Ecto neural progenitor cell (in vitro differentiated cells): ENCODE measurements around the gene STUB1.

Source experiments
- DNase-seq: peaks from one replicate; pipeline ENCODE4 v3.0.0-alpha.2; 2018; ENCODE audit warnings: low spot score

The STUB1 gene

GRCh38 chr16:667113-667779 is 13.0 kb upstream of the STUB1 start:
- no peak for DNase-seq

DNA sequence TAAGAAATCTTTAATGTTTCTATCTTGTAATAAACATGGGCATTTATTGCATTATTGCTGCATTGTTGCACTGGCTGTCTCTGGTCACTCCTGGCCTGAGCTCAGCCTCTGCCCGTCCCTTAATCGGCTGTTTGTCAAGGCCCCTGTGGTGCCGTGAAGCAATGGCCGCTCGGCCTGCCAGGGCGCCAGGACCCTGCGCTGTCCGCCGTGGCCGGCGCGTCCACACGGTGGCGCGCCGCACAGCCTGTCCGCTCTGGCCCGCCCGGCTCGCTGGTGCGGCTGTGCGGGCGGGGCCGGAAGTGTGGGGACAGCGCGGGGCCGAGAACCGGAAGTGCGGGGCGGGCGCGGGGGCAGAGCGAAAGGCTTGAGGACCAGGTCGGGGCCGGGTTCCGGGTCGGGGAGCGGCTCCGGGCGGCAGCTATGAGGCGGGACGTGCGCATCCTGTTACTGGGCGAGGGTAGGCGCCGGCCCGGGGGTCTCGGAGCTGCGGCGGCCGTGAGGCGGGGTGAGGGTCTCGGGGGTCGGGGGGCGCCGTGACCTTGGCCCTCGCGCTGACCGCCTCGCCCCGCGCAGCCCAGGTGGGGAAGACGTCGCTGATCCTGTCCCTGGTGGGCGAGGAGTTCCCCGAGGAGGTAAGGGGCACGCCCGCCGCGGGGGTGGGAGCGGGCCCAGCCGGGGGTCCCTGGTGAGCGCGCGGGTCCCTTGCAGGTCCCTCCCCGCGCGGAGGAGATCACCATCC is 12.3 kb upstream of the STUB1 start, which contains the start of gene RHOT2:
Gene RHOT2 (plus strand): TSS at position 353 of the 739 bp plus-strand sequence. CDS start 68 bp downstream, at position 421.
- peak; percentile 93 for DNase-seq

- DNase-seq: no peak
These were observed 11.6 kb upstream of the STUB1 start for GRCh38 chr16:668519-669171.

DNA sequence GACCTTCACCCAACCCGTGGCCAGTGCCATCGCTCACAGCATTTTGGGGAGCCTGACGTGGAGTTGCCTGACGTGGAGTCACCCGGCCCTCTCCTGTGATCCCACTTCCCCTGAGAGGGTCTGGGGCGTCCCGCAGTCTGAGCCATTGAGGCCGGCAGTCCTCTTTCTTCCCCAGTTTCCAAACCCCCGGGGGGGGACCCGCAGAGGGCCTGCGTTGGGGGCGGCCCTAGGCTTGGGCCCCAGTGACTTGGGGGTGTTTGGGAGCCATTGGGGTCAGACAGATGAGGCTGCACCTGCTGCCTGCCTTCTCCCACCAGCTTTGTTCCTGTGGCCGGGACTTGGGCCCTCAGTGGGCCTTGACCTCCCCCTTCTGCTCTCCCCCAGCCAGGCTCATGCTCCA is 10.5 kb upstream of the STUB1 start:
- no peak for DNase-seq

DNA sequence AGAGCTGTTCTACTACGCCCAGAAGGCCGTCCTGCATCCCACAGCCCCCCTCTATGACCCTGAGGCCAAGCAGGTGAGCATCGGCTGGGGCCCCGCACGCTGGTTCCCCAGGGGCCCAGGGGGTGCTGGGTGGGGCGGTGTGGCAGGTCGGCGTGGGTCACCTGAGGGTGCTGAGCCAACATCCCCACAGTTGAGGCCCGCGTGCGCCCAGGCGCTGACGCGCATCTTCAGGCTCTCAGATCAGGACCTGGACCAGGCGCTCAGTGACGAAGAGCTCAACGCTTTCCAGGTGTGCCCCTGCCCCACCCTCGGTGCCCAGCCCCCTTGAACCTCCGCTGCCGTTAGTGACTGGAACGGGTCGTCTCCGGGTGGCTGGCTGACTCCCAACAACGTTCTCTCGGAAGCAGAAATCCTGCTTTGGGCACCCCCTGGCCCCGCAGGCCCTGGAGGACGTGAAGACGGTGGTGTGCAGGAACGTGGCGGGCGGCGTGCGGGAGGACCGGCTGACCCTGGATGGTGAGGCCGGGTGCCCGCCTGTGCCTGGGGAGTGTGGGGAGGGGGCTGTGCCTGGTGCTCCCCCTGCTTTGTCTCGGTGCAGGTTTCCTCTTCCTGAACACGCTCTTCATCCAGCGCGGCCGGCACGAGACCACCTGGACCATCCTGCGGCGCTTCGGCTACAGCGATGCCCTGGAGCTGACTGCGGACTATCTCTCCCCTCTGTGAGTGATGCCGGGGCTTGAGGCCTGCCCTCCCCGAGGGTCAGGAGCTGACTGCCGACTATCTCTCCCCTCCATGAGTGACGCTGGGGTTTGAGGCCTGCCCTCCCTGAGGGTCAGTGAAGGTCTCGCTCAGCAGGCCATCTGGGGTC is 9.5 kb upstream of the STUB1 start:
- no peak for DNase-seq

DNA sequence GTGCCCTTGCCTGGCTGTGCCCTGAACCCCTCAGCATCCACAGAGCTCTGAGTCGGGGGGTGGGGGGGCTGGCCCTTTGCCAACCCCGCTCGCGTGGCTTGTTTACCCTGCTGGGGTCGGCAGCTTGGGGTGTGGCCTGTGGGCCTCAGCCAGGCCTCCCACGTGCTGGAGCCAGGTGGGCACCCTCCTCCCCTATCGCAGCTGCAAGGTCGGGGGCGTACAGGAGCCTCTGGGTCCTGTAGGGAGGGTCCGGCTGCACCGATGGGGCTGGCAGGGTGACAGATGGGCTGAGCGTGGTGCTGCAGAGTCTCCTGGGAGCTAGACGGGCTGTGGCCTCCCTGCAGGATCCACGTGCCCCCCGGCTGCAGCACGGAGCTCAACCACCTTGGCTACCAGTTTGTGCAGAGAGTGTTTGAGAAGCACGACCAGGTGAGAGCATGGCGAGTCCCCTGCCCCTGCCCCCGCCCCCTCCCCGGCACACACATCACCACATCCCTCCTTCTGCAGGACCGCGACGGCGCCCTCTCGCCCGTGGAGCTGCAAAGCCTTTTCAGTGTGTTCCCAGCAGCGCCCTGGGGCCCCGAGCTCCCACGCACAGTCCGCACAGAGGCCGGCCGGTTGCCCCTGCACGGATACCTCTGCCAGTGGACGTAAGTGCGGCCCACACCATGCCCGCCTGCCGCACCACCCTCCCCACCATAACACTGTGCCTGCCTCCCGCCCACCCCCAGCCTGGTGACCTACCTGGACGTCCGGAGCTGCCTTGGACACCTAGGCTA is 8.7 kb upstream of the STUB1 start:
- DNase-seq: no peak

DNA sequence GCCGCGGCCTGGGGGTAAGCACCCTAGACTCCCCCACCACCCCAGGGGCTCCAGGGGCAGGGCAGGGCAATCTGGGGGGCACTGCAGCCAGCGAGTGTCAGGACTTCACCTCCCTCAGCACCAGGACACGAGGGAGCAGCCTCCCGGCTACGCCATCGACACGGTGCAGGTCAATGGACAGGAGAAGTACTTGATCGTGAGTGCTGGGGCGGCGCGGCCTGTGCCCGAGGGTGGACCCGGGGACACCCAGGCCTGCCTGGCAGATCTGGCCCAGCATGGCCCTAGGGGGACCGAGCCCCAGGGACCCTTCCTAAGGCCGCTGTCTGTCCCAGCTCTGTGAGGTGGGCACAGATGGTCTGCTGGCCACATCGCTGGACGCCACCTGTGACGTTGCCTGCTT is 7.8 kb upstream of the STUB1 start:
- no peak for DNase-seq

DNA sequence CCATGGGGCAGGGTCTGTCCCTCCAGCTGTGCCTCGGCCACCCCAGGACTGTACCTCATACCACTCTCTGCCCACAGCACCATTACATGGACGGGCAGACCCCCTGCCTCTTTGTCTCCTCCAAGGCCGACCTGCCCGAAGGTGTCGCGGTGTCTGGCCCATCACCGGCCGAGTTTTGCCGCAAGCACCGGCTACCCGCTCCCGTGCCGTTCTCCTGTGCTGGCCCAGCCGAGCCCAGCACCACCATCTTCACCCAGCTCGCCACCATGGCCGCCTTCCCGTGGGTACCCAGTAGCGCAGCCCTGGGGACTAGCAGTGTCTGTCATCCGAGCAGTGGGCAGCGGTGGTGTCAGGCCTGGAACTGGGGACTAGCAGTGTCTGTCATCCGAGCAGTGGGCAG is 7.4 kb upstream of the STUB1 start:
- DNase-seq: no peak

DNA sequence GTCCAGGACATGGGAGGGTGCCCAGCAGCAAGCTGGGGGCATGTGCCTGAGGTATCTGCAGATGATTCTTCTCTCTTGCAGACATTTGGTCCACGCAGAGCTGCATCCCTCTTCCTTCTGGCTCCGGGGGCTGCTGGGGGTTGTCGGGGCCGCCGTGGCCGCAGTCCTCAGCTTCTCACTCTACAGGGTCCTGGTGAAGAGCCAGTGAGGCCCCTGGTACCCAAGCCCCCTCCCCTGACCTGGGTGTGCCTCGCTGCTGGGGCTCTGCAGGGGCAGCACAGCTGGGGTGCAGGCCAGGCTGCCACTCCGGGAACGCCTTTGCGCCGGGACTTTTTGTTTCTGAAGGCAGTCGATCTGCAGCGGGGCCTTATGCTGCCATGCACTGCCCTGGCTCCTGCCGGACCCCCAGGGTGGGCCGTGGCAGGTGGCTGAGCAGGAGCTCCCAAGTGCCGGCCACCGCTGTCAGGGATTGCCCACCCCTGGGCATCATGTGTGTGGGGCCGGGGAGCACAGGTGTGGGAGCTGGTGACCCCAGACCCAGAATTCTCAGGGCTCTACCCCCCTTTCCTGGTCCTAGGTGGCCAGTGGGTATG is 6.7 kb upstream of the STUB1 start:
- DNase-seq: no peak

DNA sequence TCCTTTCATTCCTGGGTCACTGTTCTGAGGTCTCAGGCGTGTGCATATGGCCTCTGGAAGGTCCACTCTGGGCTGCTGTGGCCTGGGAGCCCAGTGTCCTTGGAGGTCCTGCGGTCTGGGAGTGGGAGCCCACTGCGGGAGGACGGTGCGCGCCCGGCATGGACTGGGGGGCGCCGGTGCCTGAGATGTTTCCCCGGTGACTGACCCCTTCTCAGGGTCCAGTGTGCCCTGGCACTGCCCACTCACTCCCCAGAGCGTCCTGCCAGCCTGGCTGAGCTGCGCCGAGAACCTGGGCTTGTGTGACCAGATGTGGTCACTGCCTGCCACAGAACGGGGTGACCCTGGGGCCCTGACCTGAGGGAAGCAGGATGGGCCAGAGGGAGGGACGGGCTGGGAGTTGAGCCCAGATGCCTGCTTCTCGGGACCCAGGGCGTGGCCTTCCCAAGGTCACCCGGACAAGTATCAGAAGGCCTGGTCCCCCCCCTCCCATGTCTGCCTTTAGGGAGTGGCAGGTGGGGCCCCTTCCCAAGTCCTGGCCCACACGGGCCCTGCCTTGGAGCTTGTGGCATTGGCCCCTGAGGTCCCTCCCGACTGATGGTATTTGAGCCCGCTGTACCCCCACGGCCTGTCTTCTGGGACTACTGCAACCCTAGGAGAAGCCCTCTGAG is 5.9 kb upstream of the STUB1 start:
- DNase-seq: no peak

- DNase-seq: peak; percentile 63
These were observed 5.0 kb upstream of the STUB1 start, which contains the start of gene RHBDL1 for GRCh38 chr16:674968-675883. TSS of gene RHBDL1 (plus strand) at chr16:675671. CDS start at chr16:675791, 120 bp downstream.

- no peak for DNase-seq
These were observed 4.2 kb upstream of the STUB1 start for GRCh38 chr16:675884-676564.

GRCh38 chr16:676565-676902 is 3.7 kb upstream of the STUB1 start:
- DNase-seq: no peak

GRCh38 chr16:676913-677312 is 3.3 kb upstream of the STUB1 start:
- DNase-seq: no peak

- no peak for DNase-seq
These were observed 2.7 kb upstream of the STUB1 start for GRCh38 chr16:677316-678190.

DNA sequence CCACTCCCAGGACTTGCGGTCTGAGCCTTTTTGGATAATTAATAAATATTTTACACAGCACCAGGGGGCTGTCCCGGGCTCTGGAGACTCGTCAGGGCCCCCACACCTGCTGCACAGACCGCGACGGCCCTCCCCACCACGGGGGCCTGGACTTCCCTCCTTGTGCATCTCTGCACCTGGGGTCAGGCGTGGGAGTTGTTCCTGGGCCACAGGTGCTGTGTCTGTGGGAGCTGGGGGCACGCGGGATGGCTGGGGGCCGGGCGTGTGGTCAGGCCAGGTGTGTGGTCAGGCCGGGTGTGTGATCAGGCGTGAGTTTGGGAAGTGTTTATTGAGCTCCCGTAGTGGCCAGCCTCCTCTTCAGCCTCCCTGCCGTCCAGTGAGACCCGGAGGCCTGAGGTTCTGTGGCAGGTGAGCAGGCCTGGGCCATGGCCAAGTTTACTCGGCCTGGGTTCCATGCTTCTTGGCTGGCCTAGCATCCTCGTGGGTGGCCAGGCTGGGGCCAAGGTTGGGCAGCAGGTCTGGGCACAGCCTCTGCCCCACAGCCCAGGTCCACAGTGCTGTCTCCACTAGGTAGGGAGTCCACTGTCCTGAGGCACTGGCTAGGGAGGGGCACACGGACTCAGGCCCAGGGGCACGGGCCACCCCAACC is 1.9 kb upstream of the STUB1 start:
- DNase-seq: no peak
